Transverse colon (tissue), 4 donors: Measurements from ENCODE around the gene CYP1B1. TPM values are rescaled to one million over a fixed set of nuclear protein-coding genes. Genes with fewer than 3 reads are reported as not detected.
A peak's percentile ranks its signal among the peaks of the same experiment; 100 is the strongest.
"Not testable (repeated sequence)": the region's sequence is repeated elsewhere in the genome, so short reads cannot be mapped to it uniquely, and the experiment has no call there.

Experiments
- DNase-seq: peaks from one replicate; pipeline ENCODE4 v3.0.0-alpha.2; 2019
- H3K27ac ChIP-seq, 4 donors: fragments of 200-600 bp; sonication (generic); 2 replicates each; pipeline ENCODE4 v1.5.1; 2016 to 2018; ENCODE audit warnings: inconsistent platforms in 4 of 4
- H3K27me3 ChIP-seq: fragments of 200-600 bp; sonication (generic); 2 replicates; pipeline ENCODE4 v1.5.1; 2017; ENCODE audit warnings: inconsistent platforms
- H3K36me3 ChIP-seq, 4 donors: fragments of 200-600 bp; sonication (generic); 2 replicates each; pipeline ENCODE4 v1.5.1; 2017 to 2019; ENCODE audit warnings: inconsistent platforms in 4 of 4
- H3K4me1 ChIP-seq, 4 donors: fragments of 200-600 bp; sonication (generic); 2 replicates each; pipeline ENCODE4 v1.5.1; 2017 to 2020; ENCODE audit warnings: inconsistent platforms in 4 of 4
- H3K4me3 ChIP-seq, 4 donors: fragments of 200-600 bp; sonication (generic); 1 replicate in 1 of 4; 2 replicates in 3 of 4; pipeline versions ENCODE4 v1.5.1 to v1.6.1; 2017 to 2019; ENCODE audit warnings: inconsistent platforms in 4 of 4
- H3K9me3 ChIP-seq, 2 donors: fragments of 200-600 bp; sonication (generic); 2 replicates each; pipeline ENCODE4 v1.5.1; 2017 to 2019; ENCODE audit warnings: inconsistent platforms in 2 of 2
- CTCF ChIP-seq, 5 experiments: fragments of 200-600 bp in 3 of 5; fragments of 450-650 bp in 2 of 5; sonication (generic) in 3 of 5; IDR thresholded peaks; 1 replicate in 2 of 5; 2 replicates in 3 of 5; pipeline ENCODE4 v1.5.1; 2016 to 2017; ENCODE audit warnings: antibody characterized with exemption in 5 of 5, inconsistent platforms in 3 of 5, mild to moderate bottlenecking in 2 of 5, moderate library complexity in 1 of 5
- EP300 ChIP-seq: sonication (generic); formaldehyde crosslinking; IDR thresholded peaks from one replicate; pipeline ENCODE4 v1.6.1; 2017; ENCODE audit warnings: antibody characterized with exemption, low read depth
- POLR2A ChIP-seq: fragments of 450-650 bp; IDR thresholded peaks from one replicate; pipeline ENCODE4 v1.6.1; 2016; ENCODE audit warnings: antibody characterized with exemption, mild to moderate bottlenecking, moderate library complexity
- POLR2AphosphoS5 ChIP-seq, 3 donors: sonication (generic); formaldehyde crosslinking; IDR thresholded peaks; one replicate each; pipeline ENCODE4 v1.6.1; 2016; ENCODE audit warnings: antibody characterized with exemption in 3 of 3
- WGBS, 2 donors: methylation state at CpG; one replicate each; pipeline ENCODE4 v1.1.5; 2018; ENCODE audit warnings: low coverage in 1 of 2; 5-methylcytosine and 5-hydroxymethylcytosine counted together
- in situ Hi-C, 4 donors: fragments of 200-750 bp; cut with MboI; loops; one replicate each; pipeline versions ENCODE4 v1.15.0 to v1.15.1; 2017; ENCODE audit warnings: low sequenced_read_pairs in 3 of 4, low pct_ligation_motif_present in 1 of 4, low pct_unique_long_range_greater_than_20kb in 1 of 4
- intact Hi-C: fragments of 100-400 bp; cut with DNase I; formaldehyde crosslinking; loops from one replicate; pipeline ENCODE4 v1.15.1; 2023; ENCODE audit warnings: low total_unique reads
- total RNA-seq, 4 donors: library from RNA; depleted of rRNA; stranded (reverse); fragments of >200 nt; gene quantifications; one replicate each; pipeline ENCODE4 v1.1.0, GENCODE V29; 2016

The CYP1B1 gene
- total RNA-seq, 4 donors from 2014 or later = 2.0 to 9.6 (median 5.5) TPM

- H3K9me3 ChIP-seq = no peaks in the 10 kb centered on the region
- in situ Hi-C loops = no loop called here
- peaks cover 2% of the 10 kb centered on the region for H3K27me3 ChIP-seq
- H3K4me1 ChIP-seq = no peaks in the 10 kb centered on the region
- H3K4me3 ChIP-seq = no peak overlapping the region
- 30 to 33% methylated on average over 7 to 8 of the region's 8 CpGs for WGBS, 2 donors
- no peak overlapping the region for H3K27ac ChIP-seq
- H3K36me3 ChIP-seq = no peaks in the 10 kb centered on the region
- TF ChIP-seq CTCF (IDR thresholded peaks at IDR 0.05) (peak; percentile 82 to 92 (median 87)), POLR2A (no peak)
- DNase-seq = peak; percentile 83
- intact Hi-C loops = no loop called here
Observed at GRCh38 chr2:38115216-38116032, 39.5 kb upstream of the CYP1B1 start.

- Histone ChIP-seq H3K36me3 (no peaks in the 10 kb centered on the region), H3K4me1 (no peaks in the 10 kb centered on the region), H3K4me3 (no peak overlapping the region), H3K9me3 (no peaks in the 10 kb centered on the region), H3K27ac (no peak overlapping the region), H3K27me3 (peaks cover 2% of the 10 kb centered on the region)
- in situ Hi-C loops (no loop called here), intact Hi-C loops (no loop called here)
- no peak for DNase-seq
- 83 to 89% methylated on average over 1 to 4 of the region's 4 CpGs for WGBS, 2 donors
- no peak for TF ChIP-seq EP300
- TF ChIP-seq CTCF (IDR thresholded peaks at IDR 0.05) = no peak
- TF ChIP-seq POLR2A = no peak
- no peak for TF ChIP-seq POLR2AphosphoS5 (IDR thresholded peaks at IDR 0.05)
Observed at GRCh38 chr2:38113981-38114708, 38.2 kb upstream of the CYP1B1 start.

GRCh38 chr2:38113051-38113450, 37.1 kb upstream of the CYP1B1 start:
- TF ChIP-seq POLR2A (no peak), EP300 (no peak), POLR2AphosphoS5 (IDR thresholded peaks at IDR 0.05) (no peak), CTCF (IDR thresholded peaks at IDR 0.05) (no peak)
- Histone ChIP-seq H3K4me3 (no peak overlapping the region), H3K9me3 (no peaks in the 10 kb centered on the region), H3K4me1 (no peaks in the 10 kb centered on the region), H3K36me3 (no peaks in the 10 kb centered on the region), H3K27me3 (peaks cover 2% of the 10 kb centered on the region), H3K27ac (no peak overlapping the region)
- in situ Hi-C loops (no loop called here), intact Hi-C loops (no loop called here)
- WGBS, 2 donors = 48 to 72% methylated on average over 2 to 3 of the region's 3 CpGs
- no peak for DNase-seq

GRCh38 chr2:38111350-38111749, 35.4 kb upstream of the CYP1B1 start:
- in situ Hi-C loops, H3K4me1 ChIP-seq, H3K36me3 ChIP-seq, DNase-seq, H3K9me3 ChIP-seq, H3K27ac ChIP-seq, intact Hi-C loops, H3K27me3 ChIP-seq, H3K4me3 ChIP-seq: not testable (repeated sequence)
- WGBS, 2 donors = 76 to 91% methylated on average over 4 of the region's 4 CpGs
